ENCODE data around the gene MAK. TPM values are rescaled to one million over a fixed set of nuclear protein-coding genes. Genes with fewer than 3 reads are reported as not detected.
"Not testable (repeated sequence)": the region's sequence is repeated elsewhere in the genome, so short reads cannot be mapped to it uniquely, and the experiment has no call there.

MAK gene
- total RNA-seq, 1 experiment from 2014 or later = 0.06 TPM

- no peak for DNase-seq (ENCODE audit: low spot score)
- CTCF ChIA-PET = no interaction called here
- Histone ChIP-seq H3K27ac (ENCODE audit: low read depth, low read length, poor library complexity, severe bottlenecking) (no peak overlapping the region), H3K4me3 (ENCODE audit: low read depth, low read length, poor library complexity, severe bottlenecking) (no peak overlapping the region), H3K4me1 (ENCODE audit: insufficient read depth, low read length, poor library complexity, severe bottlenecking) (no peaks in the 10 kb centered on the region), H3K36me3 (ENCODE audit: insufficient read depth, low read length, poor library complexity, severe bottlenecking) (peaks cover 48% of the 10 kb centered on the region), H3K27me3 (replicated peaks; ENCODE audit: insufficient read depth, low read depth, low read length, poor library complexity) (no peaks in the 10 kb centered on the region), H3K9me3 (ENCODE audit: low read depth, low read length, poor library complexity, severe bottlenecking) (no peaks in the 10 kb centered on the region)
- POLR2A ChIA-PET (ENCODE audit: low non-redundant PET) = no interaction called here
- intact Hi-C loops (cut with micrococcal nuclease; ENCODE audit: unreplicated experiment) = no loop called here
- no TSS peak for BruUV-seq (replicated peaks)
- no peak for TF ChIP-seq EZH2 (IDR thresholded peaks at IDR 0.05; ENCODE audit: borderline replicate concordance, low read depth, low read length, poor library complexity, severe bottlenecking)
- no peak for TF ChIP-seq CTCF (conservative IDR thresholded peaks at IDR 0.05; ENCODE audit: low read depth, low read length)
Measured at GRCh38 chr6:10756085-10756484, 82.3 kb downstream of the MAK start.

- intact Hi-C loops (cut with micrococcal nuclease; ENCODE audit: unreplicated experiment); CTCF ChIA-PET: not testable (repeated sequence)
Measured at GRCh38 chr6:10751757-10752156, 86.6 kb downstream of the MAK start.

GRCh38 chr6:10750568-10750967 is 87.8 kb downstream of the MAK start:
- H3K4me1 ChIP-seq (ENCODE audit: insufficient read depth, low read length, poor library complexity, severe bottlenecking); H3K9me3 ChIP-seq (ENCODE audit: low read depth, low read length, poor library complexity, severe bottlenecking); H3K27ac ChIP-seq (ENCODE audit: low read depth, low read length, poor library complexity, severe bottlenecking); BruUV-seq (replicated peaks); DNase-seq (ENCODE audit: low spot score); H3K27me3 ChIP-seq (replicated peaks; ENCODE audit: insufficient read depth, low read depth, low read length, poor library complexity); H3K4me3 ChIP-seq (ENCODE audit: low read depth, low read length, poor library complexity, severe bottlenecking); intact Hi-C loops (cut with micrococcal nuclease; ENCODE audit: unreplicated experiment); CTCF ChIA-PET; POLR2A ChIA-PET (ENCODE audit: low non-redundant PET): not testable (repeated sequence)
- peaks cover 30% of the 10 kb centered on the region for H3K36me3 ChIP-seq (ENCODE audit: insufficient read depth, low read length, poor library complexity, severe bottlenecking)

More at GRCh38 chr6:10751757-10752156, 86.6 kb downstream of the MAK start:
- not testable (repeated sequence) for DNase-seq (ENCODE audit: low spot score); H3K27ac ChIP-seq (ENCODE audit: low read depth, low read length, poor library complexity, severe bottlenecking); H3K4me3 ChIP-seq (ENCODE audit: low read depth, low read length, poor library complexity, severe bottlenecking); H3K27me3 ChIP-seq (replicated peaks; ENCODE audit: insufficient read depth, low read depth, low read length, poor library complexity); H3K4me1 ChIP-seq (ENCODE audit: insufficient read depth, low read length, poor library complexity, severe bottlenecking); H3K9me3 ChIP-seq (ENCODE audit: low read depth, low read length, poor library complexity, severe bottlenecking); BruUV-seq (replicated peaks)
- POLR2A ChIA-PET (ENCODE audit: low non-redundant PET) = interaction anchor here (0.6 kb wide), 1 partner anchor 60 kb away, joined by 3 read pairs; no protein-coding TSS in a partner anchor
- H3K36me3 ChIP-seq (ENCODE audit: insufficient read depth, low read length, poor library complexity, severe bottlenecking) = peaks cover 39% of the 10 kb centered on the region

GRCh38 chr6:10749734-10750133 is 88.6 kb downstream of the MAK start:
- Histone ChIP-seq H3K36me3 (ENCODE audit: insufficient read depth, low read length, poor library complexity, severe bottlenecking) (peaks cover 22% of the 10 kb centered on the region), H3K4me3 (ENCODE audit: low read depth, low read length, poor library complexity, severe bottlenecking) (no peak overlapping the region), H3K9me3 (ENCODE audit: low read depth, low read length, poor library complexity, severe bottlenecking) (no peaks in the 10 kb centered on the region), H3K27me3 (replicated peaks; ENCODE audit: insufficient read depth, low read depth, low read length, poor library complexity) (no peaks in the 10 kb centered on the region), H3K4me1 (ENCODE audit: insufficient read depth, low read length, poor library complexity, severe bottlenecking) (peaks cover 8% of the 10 kb centered on the region), H3K27ac (ENCODE audit: low read depth, low read length, poor library complexity, severe bottlenecking) (no peak overlapping the region)
- TF ChIP-seq CTCF (conservative IDR thresholded peaks at IDR 0.05; ENCODE audit: low read depth, low read length) = no peak
- no peak for TF ChIP-seq EZH2 (IDR thresholded peaks at IDR 0.05; ENCODE audit: borderline replicate concordance, low read depth, low read length, poor library complexity, severe bottlenecking)
- ChIA-PET CTCF (no interaction called here), POLR2A (ENCODE audit: low non-redundant PET) (no interaction called here)
- intact Hi-C loops (cut with micrococcal nuclease; ENCODE audit: unreplicated experiment) = no loop called here
- no TSS peak for BruUV-seq (replicated peaks)
- DNase-seq (ENCODE audit: low spot score) = no peak

Measured in A673 (cell line).